ENCODE results near the gene GNA14.
"Not testable (repeated sequence)": the region's sequence is repeated elsewhere in the genome, so short reads cannot be mapped to it uniquely, and the experiment has no call there.

Gene GNA14

DNA sequence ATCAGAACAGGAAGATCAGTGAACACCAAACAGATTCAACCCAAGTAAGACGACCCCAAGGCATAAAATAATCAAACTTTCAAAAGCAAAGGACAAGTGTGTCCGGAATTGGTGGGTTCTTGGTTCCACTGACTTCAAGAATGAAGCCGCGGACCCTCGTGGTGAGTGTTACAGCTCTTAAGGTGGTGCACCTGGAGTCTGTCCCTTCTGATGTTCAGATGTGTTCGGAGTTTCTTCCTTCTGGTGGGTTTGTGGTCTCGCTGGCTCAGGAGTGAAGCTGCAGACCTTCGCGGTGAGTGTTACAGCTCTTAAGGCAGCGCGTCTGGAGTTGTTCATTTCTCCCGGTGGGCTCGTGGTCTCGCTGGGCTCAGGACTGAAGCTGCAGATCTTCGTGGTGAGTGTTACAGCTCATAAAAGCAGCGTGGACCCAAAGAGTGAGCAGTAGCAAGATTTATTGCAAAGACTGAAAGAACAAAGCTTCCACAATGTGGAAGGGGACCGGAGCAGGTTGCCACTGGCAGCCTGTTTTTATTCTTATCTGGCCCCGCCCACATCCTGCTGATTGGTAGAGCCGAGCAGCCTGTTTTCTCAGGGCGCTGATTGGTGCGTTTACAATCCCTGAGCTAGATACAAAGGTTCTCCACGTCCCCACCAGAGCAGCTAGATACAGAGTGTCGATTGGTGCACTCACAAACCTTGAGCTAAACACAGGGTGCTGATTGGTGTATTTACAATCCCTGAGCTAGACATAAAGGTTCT, 158.5 kb downstream of the GNA14 start:
- not testable (repeated sequence) for DNase-seq

DNA sequence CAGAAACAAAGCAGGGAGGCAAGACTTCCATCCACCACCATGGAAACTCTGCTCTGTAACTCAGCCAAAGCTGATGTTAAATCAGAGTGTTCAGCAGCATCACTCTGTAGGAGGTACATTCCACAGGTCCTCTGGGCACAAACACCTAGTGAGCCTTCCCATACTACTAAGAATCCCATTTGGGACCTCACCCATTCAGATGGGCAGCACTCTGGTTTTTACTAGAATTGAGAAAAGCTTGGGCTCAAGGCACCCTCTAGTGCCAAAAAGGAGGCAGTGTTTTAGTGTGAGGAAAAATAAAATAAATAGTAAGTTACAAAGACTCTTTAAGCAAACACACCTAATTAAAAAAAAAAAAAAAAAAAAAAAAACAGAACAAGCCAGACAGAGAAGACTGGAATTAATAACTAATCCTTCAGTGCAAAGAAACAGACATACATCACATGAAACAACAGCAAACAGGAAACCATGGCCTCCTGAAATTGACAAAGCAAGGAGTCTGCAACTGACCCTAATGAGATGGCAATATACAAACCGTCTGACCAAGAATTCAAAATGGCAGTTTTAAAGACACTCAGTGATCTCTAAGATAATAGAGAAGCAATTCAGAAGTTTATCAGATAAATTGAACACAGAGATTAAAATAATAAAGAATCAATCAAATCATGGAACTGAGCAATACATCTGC, 159.5 kb downstream of the GNA14 start:
- DNase-seq = peak; percentile 47

- no peak for DNase-seq
Measured at GRCh38 chr9:77486968-77487367, 161.2 kb downstream of the GNA14 start.

GRCh38 chr9:77486463-77486862, 161.7 kb downstream of the GNA14 start:
- DNase-seq = no peak

- peak; percentile 74 for DNase-seq
Measured at GRCh38 chr9:77475641-77476473, 172.3 kb downstream of the GNA14 start.

DNA sequence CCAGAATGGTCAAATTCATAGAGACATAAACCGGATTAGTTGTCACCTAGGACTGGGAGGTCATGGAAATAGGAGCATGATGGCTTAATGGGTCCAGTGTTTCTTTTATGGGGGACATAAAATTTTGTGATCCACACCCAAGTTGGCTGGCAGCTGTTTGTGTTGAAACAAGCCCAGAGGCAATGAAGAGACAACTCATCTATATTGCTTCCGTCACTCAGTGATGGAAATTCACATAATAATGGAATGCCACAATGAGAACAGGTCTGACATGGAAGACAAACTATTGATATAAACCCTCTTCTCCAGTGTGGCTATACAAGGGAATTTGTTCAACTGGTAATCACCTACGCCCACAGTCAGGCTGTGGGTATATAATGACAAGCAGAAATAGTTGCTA, 173.2 kb downstream of the GNA14 start:
- DNase-seq = no peak

DNA sequence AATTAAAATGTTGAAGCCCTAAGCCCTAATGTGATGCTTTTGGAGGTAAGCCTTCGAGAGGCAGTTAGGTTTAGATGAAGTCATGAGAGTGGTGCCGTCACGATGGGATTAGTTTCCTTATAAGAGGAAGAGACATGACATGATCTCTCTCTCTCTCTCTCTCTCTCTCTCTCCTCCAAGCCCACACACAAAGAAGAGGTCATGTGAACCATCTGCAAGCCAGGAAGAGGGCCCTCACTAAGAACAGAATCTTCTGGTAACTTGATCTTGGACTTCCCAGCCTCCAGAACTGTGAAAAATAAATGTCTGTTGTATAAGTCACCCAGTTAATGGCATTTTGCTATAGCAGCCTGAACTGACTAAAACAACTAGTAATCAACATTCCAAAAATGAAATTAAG, 175.5 kb downstream of the GNA14 start:
- no peak for DNase-seq

GRCh38 chr9:77471572-77471971, 176.6 kb downstream of the GNA14 start:
- DNase-seq = no peak

DNA sequence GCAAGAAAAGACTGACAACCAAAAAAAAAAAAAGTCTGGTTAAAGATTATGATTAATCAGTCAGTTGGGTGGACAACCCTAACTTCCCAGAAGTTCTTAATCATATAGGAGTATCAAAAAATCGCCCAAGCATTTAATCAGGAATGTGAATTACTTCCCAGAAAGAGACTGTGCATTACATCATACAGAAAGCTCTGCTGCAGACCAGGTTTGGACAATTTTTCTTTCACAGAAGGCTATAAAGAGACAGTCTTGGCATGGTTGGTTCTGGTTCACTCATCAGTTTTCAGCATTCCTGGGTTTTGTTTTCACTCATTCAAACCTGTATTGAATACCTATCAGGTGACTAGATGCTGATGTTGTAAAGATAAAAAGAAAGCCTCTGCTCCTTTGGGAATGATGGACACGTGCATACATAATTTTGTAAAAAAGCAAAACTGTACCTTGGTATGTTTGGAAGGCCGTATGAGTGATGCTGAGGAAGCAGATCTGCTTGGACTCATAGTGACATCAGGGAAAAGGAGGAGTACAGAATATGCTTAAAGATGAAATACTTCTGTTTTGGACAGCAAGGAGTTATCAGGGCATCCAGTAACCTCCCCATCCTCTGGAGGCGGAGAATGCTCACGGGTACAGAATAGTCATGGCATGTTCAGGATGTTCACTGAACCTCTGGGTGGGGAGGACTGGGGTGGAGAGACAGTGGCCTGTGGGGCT, 178.4 kb downstream of the GNA14 start:
- DNase-seq = peak; percentile 93

- peak; percentile 84 for DNase-seq
Measured at GRCh38 chr9:77464661-77465060, 183.5 kb downstream of the GNA14 start.

GRCh38 chr9:77463151-77463550, 185.0 kb downstream of the GNA14 start:
- no peak for DNase-seq

- DNase-seq = no peak
Measured at GRCh38 chr9:77462066-77462465, 186.1 kb downstream of the GNA14 start.

DNA sequence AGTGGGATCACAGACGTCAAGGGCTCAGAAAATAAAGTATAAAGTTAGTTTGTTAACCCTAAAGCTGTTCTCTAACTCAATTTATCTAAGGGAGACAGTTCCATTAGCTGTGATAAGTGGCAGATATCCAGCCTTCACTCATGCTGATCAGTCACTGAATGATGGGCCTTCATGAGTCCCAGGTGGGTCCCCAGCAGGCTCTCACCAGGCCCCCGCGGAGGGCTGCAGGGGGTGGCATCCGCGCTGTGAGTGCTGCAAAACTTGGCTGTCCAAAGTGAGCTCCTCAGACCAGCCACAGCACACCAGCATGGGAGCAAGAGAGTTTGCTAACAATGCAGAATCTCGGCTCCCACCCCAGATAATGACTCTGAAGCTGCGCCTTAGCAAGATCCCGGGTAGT, 187.2 kb downstream of the GNA14 start:
- DNase-seq = no peak

GRCh38 chr9:77457916-77458592, 190.1 kb downstream of the GNA14 start:
- DNase-seq = peak; percentile 73

DNA sequence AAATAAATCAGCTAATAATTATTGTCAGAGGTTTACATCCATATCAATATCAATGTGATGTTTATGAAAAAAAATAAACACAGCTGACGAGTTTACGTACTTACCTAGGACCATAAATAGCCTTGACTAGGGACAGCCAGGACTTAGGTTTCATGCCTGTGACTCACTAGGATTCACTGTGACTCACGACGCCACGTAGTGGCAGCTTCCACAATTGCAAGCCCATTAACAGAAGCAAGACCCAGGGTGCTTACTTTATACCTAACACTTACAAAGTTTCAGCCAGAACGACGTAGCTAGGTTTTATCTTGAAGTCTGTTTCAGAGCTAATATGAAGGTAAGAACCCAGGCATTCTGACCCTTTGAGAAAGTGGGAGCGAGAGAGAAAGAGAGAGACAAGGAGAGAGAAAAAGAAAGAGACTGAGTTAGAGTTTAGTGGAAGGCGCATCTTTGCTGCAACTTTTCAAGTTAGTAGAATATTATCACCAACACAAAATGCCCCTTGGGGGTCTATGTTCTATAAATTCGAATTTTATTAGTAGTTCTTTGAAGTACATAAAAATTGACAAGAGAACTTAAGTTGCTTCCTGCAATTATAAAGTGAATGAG, 191.2 kb downstream of the GNA14 start:
- peak; percentile 85 for DNase-seq

DNA sequence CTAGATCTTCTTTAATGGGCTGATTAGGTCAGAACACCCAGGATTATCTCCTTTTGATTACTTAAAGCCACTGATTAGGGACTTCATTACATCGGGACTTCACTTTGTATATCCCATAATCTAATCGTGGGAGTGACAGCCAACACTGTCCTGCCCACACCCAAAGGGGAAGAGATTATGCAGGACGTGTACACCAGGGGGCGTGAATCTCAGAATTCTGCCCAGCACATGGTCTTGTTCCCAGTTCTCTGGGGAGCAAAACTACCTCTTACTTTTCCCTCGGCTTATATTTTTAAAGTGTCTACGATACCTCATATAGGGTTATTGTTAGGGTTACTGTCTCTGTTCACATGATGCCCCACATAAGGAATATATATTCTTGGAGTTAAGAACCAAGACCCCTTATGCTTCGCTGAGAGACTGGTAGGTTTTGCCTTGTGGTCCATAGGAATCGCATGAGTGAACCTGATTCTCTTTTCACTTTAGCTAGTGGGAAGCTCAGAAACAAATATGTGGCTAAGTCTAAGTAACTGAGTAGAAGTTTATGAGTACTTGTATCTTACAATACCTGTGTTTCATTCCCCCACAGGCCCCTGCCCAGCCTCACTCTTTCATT, 192.7 kb downstream of the GNA14 start:
- no peak for DNase-seq

DNA sequence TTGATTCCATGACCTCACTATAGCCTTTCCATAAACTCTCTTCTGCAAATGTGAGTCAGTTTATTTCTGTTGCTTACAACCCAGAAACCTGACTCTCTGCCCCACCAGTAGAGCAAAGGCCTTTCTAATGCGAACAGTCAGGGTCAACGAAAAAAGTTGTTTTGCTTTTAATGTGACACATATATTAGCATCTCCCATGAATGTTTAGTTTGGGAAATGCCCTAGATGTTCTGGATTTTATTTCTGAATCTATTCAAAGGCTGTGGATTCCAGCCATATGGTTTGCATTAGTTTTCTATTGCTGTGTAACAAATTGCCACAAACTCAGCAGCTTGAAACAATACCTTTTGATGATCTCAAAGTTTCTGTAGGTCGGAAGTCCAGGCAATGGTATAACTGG, 193.5 kb downstream of the GNA14 start:
- peak; percentile 76 for DNase-seq

DNA sequence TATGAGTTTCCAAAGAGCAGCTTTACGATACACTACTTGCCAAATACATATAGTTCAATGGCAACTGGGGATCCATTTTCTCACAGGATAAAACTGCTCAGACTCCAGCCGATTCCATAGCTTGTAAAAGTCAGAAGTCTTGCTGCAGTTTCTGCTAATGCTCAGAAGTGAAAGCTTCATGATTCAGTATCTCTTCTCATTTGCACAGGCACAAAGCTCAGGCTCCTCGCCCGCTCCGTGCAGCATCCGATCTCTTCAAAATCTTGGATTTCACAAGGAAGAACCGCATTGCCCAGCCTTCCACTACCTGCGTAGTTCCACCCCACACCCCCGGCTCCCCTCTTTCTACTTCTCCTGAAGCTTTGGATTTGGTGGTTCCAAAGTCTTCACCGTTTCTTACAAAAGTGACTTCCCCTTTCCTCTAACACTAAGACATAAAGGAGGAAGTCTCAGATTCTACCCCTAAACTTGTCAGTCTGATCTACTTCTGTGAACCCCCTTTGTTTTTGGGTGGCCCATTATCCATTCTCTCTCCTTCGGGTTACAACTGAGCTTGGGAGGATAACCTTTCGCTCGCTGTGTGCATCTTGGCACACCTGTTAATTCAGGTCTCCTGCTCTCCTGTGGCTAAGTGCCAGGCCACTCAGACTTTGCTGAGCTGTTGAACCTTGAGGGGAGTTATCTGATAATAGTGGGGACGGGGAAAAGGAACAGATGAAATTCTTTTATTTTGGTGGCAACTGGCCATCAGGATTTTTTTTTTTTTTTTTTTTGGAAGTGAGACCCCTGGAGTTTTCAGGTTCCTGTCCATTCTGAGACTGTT, 194.1 kb downstream of the GNA14 start:
- DNase-seq = no peak

DNA sequence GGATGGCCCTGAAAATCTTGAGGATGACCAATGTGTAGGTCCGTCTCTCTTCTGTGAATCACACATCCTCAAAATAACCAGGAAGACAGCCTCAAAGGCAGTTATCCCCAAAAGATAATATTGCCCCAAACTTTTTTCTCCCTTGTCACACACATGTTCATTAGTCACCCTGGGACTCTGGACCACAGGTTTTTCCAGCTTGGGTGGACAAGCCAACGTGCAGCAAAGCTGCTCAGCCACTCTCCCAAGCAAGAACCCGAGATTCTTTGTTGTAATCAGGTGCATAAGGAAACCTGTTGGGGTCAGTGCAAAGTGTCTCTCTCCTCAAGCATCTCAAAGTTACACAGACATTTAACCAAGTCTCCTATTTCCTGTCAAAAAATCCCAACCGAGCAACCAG, 196.6 kb downstream of the GNA14 start:
- DNase-seq = no peak

GRCh38 chr9:77450085-77450475, 198.0 kb downstream of the GNA14 start:
- DNase-seq = no peak
